Measurements from ENCODE around the gene USP50. TPM values are rescaled to one million over a fixed set of nuclear protein-coding genes. Genes with fewer than 3 reads are reported as not detected.

USP50 gene
- total RNA-seq, 1 experiment from 2014 or later = 0.39 TPM

- DNase-seq (ENCODE audit: low spot score) = no peak
- no peak overlapping the region for H3K27ac ChIP-seq (ENCODE audit: low read depth, low read length, poor library complexity, severe bottlenecking)
- no peak overlapping the region for H3K4me3 ChIP-seq (ENCODE audit: low read depth, low read length, poor library complexity, severe bottlenecking)
- H3K9me3 ChIP-seq (ENCODE audit: low read depth, low read length, poor library complexity, severe bottlenecking) = no peaks in the 10 kb centered on the region
- H3K36me3 ChIP-seq (ENCODE audit: insufficient read depth, low read length, poor library complexity, severe bottlenecking) = peaks cover 6% of the 10 kb centered on the region
- TF ChIP-seq, protein P1, sequence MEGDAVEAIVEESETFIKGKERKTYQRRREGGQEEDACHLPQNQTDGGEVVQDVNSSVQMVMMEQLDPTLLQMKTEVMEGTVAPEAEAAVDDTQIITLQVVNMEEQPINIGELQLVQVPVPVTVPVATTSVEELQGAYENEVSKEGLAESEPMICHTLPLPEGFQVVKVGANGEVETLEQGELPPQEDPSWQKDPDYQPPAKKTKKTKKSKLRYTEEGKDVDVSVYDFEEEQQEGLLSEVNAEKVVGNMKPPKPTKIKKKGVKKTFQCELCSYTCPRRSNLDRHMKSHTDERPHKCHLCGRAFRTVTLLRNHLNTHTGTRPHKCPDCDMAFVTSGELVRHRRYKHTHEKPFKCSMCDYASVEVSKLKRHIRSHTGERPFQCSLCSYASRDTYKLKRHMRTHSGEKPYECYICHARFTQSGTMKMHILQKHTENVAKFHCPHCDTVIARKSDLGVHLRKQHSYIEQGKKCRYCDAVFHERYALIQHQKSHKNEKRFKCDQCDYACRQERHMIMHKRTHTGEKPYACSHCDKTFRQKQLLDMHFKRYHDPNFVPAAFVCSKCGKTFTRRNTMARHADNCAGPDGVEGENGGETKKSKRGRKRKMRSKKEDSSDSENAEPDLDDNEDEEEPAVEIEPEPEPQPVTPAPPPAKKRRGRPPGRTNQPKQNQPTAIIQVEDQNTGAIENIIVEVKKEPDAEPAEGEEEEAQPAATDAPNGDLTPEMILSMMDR (conservative IDR thresholded peaks at IDR 0.05; ENCODE audit: low read depth, low read length) = no peak
- no peak for TF ChIP-seq EZH2 (IDR thresholded peaks at IDR 0.05; ENCODE audit: borderline replicate concordance, low read depth, low read length, poor library complexity, severe bottlenecking)
- intact Hi-C loops (cut with micrococcal nuclease; ENCODE audit: unreplicated experiment) = no loop called here
- CTCF ChIA-PET = no interaction called here
- no peaks in the 10 kb centered on the region for H3K27me3 ChIP-seq (replicated peaks; ENCODE audit: insufficient read depth, low read depth, low read length, poor library complexity)
- POLR2A ChIA-PET (ENCODE audit: low non-redundant PET) = no interaction called here
- no TSS peak for BruUV-seq (replicated peaks)
- no peaks in the 10 kb centered on the region for H3K4me1 ChIP-seq (ENCODE audit: insufficient read depth, low read length, poor library complexity, severe bottlenecking)
Measured at GRCh38 chr15:50471072-50471471, 75.4 kb downstream of the USP50 start.

- Histone ChIP-seq H3K36me3 (ENCODE audit: insufficient read depth, low read length, poor library complexity, severe bottlenecking) (peaks cover 19% of the 10 kb centered on the region), H3K27me3 (replicated peaks; ENCODE audit: insufficient read depth, low read depth, low read length, poor library complexity) (no peaks in the 10 kb centered on the region), H3K4me3 (ENCODE audit: low read depth, low read length, poor library complexity, severe bottlenecking) (no peak overlapping the region), H3K4me1 (ENCODE audit: insufficient read depth, low read length, poor library complexity, severe bottlenecking) (no peaks in the 10 kb centered on the region), H3K27ac (ENCODE audit: low read depth, low read length, poor library complexity, severe bottlenecking) (no peak overlapping the region), H3K9me3 (ENCODE audit: low read depth, low read length, poor library complexity, severe bottlenecking) (no peaks in the 10 kb centered on the region)
- intact Hi-C loops (cut with micrococcal nuclease; ENCODE audit: unreplicated experiment) = no loop called here
- TF ChIP-seq, protein P1 (conservative IDR thresholded peaks at IDR 0.05; ENCODE audit: low read depth, low read length) = no peak
- no peak for TF ChIP-seq EZH2 (IDR thresholded peaks at IDR 0.05; ENCODE audit: borderline replicate concordance, low read depth, low read length, poor library complexity, severe bottlenecking)
- no TSS peak for BruUV-seq (replicated peaks)
- DNase-seq (ENCODE audit: low spot score) = no peak
- ChIA-PET POLR2A (ENCODE audit: low non-redundant PET) (no interaction called here), CTCF (no interaction called here)
Measured at GRCh38 chr15:50463423-50464358, 82.8 kb downstream of the USP50 start.

DNA sequence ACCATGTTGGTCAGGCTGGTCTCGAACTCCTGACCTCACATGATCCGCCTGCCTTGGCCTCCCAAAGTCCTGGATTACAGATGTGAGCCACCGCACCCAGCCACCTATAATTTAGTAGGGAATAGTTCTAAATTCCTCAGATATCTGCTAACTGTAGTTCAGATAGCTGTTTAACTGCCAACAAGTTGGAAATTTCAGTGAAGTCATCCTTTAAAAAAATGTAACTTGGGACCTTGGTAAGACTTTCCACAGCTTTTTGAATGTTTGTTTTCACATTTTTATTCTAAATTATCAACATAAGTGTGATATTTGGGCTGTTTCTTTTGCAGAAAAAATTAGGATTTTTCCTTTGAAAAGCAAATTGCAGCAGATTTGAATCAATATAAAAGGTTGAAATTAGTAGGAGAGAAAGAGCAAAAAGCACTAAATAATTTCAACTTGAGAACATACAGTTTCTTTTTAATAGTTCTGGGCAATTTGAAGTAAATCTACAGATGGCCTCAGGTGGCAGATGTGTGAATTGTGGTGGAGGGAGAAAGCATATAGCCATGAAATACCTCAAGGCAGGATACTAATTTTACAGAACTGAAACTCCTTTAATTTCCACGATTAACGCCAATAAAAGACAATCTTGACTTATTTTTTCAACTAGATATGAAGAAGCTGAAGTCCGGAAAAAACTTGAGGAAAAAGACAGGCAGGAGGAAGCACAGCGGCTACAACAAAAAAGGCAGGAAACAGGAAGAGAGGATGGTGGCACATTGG lies 87.9 kb downstream of the USP50 start:
- TF ChIP-seq, protein P1 (conservative IDR thresholded peaks at IDR 0.05; ENCODE audit: low read depth, low read length) = no peak
- TF ChIP-seq EZH2 (IDR thresholded peaks at IDR 0.05; ENCODE audit: borderline replicate concordance, low read depth, low read length, poor library complexity, severe bottlenecking) = no peak
- no peak for DNase-seq (ENCODE audit: low spot score)
- Histone ChIP-seq H3K27ac (ENCODE audit: low read depth, low read length, poor library complexity, severe bottlenecking) (no peak overlapping the region), H3K36me3 (ENCODE audit: insufficient read depth, low read length, poor library complexity, severe bottlenecking) (peaks cover 25% of the 10 kb centered on the region), H3K27me3 (replicated peaks; ENCODE audit: insufficient read depth, low read depth, low read length, poor library complexity) (no peaks in the 10 kb centered on the region), H3K4me3 (ENCODE audit: low read depth, low read length, poor library complexity, severe bottlenecking) (no peak overlapping the region), H3K4me1 (ENCODE audit: insufficient read depth, low read length, poor library complexity, severe bottlenecking) (no peaks in the 10 kb centered on the region), H3K9me3 (ENCODE audit: low read depth, low read length, poor library complexity, severe bottlenecking) (no peaks in the 10 kb centered on the region)
- intact Hi-C loops (cut with micrococcal nuclease; ENCODE audit: unreplicated experiment) = no loop called here
- POLR2A ChIA-PET (ENCODE audit: low non-redundant PET) = no interaction called here
- CTCF ChIA-PET = no interaction called here
- no TSS peak for BruUV-seq (replicated peaks)
